Caco-2 (cell line): ENCODE data around the gene ABI2. TPM values are rescaled to one million over a fixed set of nuclear protein-coding genes. Genes with fewer than 3 reads are reported as not detected.

Experiments used
- Bru-seq: library from RNA; stranded (reverse); fragments of 400-500 nt; gene quantifications from one replicate; lab custom pipeline; 2021; lab: Mats Ljungman, UMichigan
- BruChase-seq, 2 experiments: library from RNA; stranded (reverse); fragments of 400-500 nt; gene quantifications; one replicate each; lab custom pipeline; 2021; lab: Mats Ljungman, UMichigan
- BruUV-seq: library from RNA; stranded (reverse); fragments of 400-500 nt; replicated peaks from 2 replicates; lab custom pipeline; 2021; lab: Mats Ljungman, UMichigan
- CTCF ChIA-PET: fragments of 300-600 bp; sonication (Branson Sonifier 250); formaldehyde crosslinking; loops from one replicate; lab custom pipeline; 2022; ENCODE audit warnings: antibody characterized with exemption; lab: Charles Lee
- POLR2A ChIA-PET: fragments of 300-600 bp; sonication (Branson Sonifier 250); formaldehyde crosslinking; loops from one replicate; lab custom pipeline; 2022; ENCODE audit warnings: antibody characterized with exemption; lab: Charles Lee
- DNase-seq, 2 experiments: peaks; one replicate each; pipeline versions ENCODE4 v3.0.0 to v3.0.0-alpha.2; 2020 to 2022
- H3K27me3 ChIP-seq: replicated peaks from 2 replicates; pipeline ENCODE4 v1.6.0; 2011; ENCODE audit warnings: low read length; ENCODE audit not compliant: control insufficient read depth, insufficient read depth
- H3K36me3 ChIP-seq: 2 replicates; pipeline ENCODE4 v1.5.1; 2011; ENCODE audit warnings: low read length; ENCODE audit not compliant: control insufficient read depth, insufficient read depth
- H3K4me1 ChIP-seq: fragments of 250-450 bp; sonication (Bioruptor Pico); 2 replicates; pipeline ENCODE4 v1.5.1; 2020; ENCODE audit warnings: mild to moderate bottlenecking
- H3K4me3 ChIP-seq: 2 replicates; pipeline ENCODE4 v1.5.1; 2011; ENCODE audit warnings: low read depth, mild to moderate bottlenecking, control low read depth, low read length
- H3K9me3 ChIP-seq: fragments of 250-450 bp; sonication (Bioruptor Pico); 2 replicates; pipeline ENCODE4 v1.5.1; 2020; ENCODE audit warnings: mild to moderate bottlenecking, moderate library complexity
- H3K27ac Mint-ChIP-seq: one replicate; pipeline ENCODE4 v1.8.0; 2022; ENCODE audit warnings: mixed read lengths; ENCODE audit not compliant: unreplicated experiment
- H3K27me3 Mint-ChIP-seq: one replicate; pipeline ENCODE4 v1.8.0; 2022; ENCODE audit warnings: mixed read lengths; ENCODE audit not compliant: insufficient read depth, unreplicated experiment
- H3K36me3 Mint-ChIP-seq: one replicate; pipeline ENCODE4 v1.8.0; 2022; ENCODE audit warnings: mild to moderate bottlenecking, mixed read lengths; ENCODE audit not compliant: insufficient read depth, unreplicated experiment
- H3K4me1 Mint-ChIP-seq: one replicate; pipeline ENCODE4 v1.8.0; 2022; ENCODE audit warnings: low read depth, mixed read lengths; ENCODE audit not compliant: unreplicated experiment
- H3K4me3 Mint-ChIP-seq: one replicate; pipeline ENCODE4 v1.8.0; 2022; ENCODE audit warnings: mild to moderate bottlenecking, moderate library complexity, mixed read lengths; ENCODE audit not compliant: unreplicated experiment
- H3K9me3 Mint-ChIP-seq: one replicate; pipeline ENCODE4 v1.8.0; 2022; ENCODE audit warnings: mixed read lengths; ENCODE audit not compliant: unreplicated experiment
- intact Hi-C: fragments of 100-400 bp; cut with micrococcal nuclease; formaldehyde crosslinking; loops from one replicate; pipeline ENCODE4 v1.10.0; 2022; ENCODE audit not compliant: unreplicated experiment
- long read RNA-seq: library from polyadenylated mRNA; stranded (forward); transcript quantifications from one replicate; pipeline ENCODE4 v2.0.0, GENCODE V29; 2022
- total RNA-seq: library from RNA; stranded (reverse); gene quantifications from 2 replicates; pipeline ENCODE4 v1.2.3, GENCODE V29; 2022
- TF ChIP-seq, protein P1 (sequence below), 2 experiments: fragments of 200-600 bp in 1 of 2; IDR thresholded peaks; 1 replicate in 1 of 2; 2 replicates in 1 of 2; pipeline versions ENCODE4 v1.5.1 to v1.8.0; 2011 to 2022; ENCODE audit warnings: antibody characterized with exemption in 1 of 2, control low read depth in 1 of 2, inconsistent platforms in 1 of 2, low read depth in 1 of 2, low read length in 1 of 2, mild to moderate bottlenecking in 1 of 2, moderate library complexity in 1 of 2; ENCODE audit not compliant: insufficient read depth in 1 of 2, severe bottlenecking in 1 of 2, unreplicated experiment in 1 of 2

ABI2 gene
- total RNA-seq (58.6 and 60.0 TPM in 2 replicates), Bru-seq, nascent RNA (percentile 81 among the genes with signal in this experiment), BruChase-seq, experiment 1, labeled RNA remaining after a 2-hour chase (percentile 81 among the genes with signal in this experiment), BruChase-seq, experiment 2, labeled RNA remaining after a 6-hour chase (percentile 83 among the genes with signal in this experiment)
- long read RNA-seq, full-length matches to known transcripts, result 12 of 90 reads
- long read RNA-seq, partial matches to known transcripts, result 2 of 90 reads
- long read RNA-seq, other reads (novel, unspliced or antisense), result 76 of 90 reads

DNA sequence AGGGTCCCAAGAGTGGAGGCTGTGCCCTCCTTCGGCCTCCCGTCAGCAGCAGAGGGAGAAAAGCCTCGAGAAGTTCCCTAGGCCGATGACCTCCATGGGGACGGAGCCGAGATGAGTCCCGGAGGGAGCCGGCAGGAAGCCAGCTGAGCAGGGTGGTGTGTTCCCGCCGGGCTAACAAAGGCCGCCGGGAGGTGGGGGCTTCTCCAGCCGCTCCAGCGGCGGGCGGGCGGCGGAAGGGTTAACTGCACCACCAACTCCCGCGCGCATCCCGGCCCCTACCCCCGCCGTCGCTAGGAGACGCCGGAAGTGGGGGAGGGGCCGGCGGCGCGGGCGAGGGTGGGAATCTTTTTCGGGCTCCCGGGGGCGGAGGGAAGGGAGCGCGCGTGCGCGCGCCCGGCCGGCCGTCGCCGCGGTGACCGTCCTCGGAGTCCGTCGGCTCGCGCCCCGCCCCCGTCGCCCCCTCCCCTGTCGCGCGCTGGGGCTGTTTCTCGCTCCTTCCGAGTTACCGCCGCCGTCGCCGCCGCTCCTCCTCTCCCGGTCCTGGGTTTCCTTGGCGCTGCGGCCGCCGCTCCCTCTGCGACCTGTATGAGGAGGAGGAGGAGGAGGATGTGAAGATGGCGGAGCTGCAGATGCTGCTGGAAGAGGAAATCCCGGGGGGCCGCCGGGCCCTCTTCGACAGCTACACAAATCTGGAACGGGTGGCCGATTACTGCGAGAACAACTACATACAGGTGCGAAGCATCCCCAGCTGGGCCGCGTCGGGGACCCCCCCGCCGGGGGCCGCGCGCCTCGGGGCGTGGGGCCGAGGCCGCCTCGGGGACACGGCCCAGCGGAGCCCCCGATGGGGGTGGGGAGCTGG lies at the start of gene ABI2:
Gene ABI2, plus strand, starts transcription at position 494 of the 859 bp plus-strand sequence. Its CDS starts 121 bp downstream, at position 615.
- ChIA-PET CTCF (interaction anchor here (0.7 kb wide), 1 partner anchor 533 kb away, joined by 3 read pairs; no protein-coding TSS in a partner anchor), POLR2A (no interaction called here)
- Histone ChIP-seq H3K4me3 (peak within 1 kb of the TSS; percentile 91), H3K4me1 (peaks cover 6% of the 10 kb centered on the region; the same call in 1 of the 2 replicates), H3K9me3 (no peaks in the 10 kb centered on the region), H3K36me3 (no peaks in the 10 kb centered on the region), H3K27me3 (no peaks in the 10 kb centered on the region)
- peak within 1 kb of the TSS; percentile 76 for H3K4me3 Mint-ChIP-seq
- H3K27me3 Mint-ChIP-seq, result no peaks in the 10 kb centered on the region
- H3K27ac Mint-ChIP-seq, result peak within 1 kb of the TSS; percentile 84
- H3K36me3 Mint-ChIP-seq, result peaks cover 11% of the 10 kb centered on the region
- no peaks in the 10 kb centered on the region for H3K9me3 Mint-ChIP-seq
- intact Hi-C loops, result loop anchor here (2.0 kb wide), 1 partner anchor 89 kb away; the partner anchor contains the start of gene CYP20A1
- peak; percentile 90 to 96 for DNase-seq
- peaks cover 14% of the 10 kb centered on the region for H3K4me1 Mint-ChIP-seq
- no TSS peak for BruUV-seq
- TF ChIP-seq, protein P1, sequence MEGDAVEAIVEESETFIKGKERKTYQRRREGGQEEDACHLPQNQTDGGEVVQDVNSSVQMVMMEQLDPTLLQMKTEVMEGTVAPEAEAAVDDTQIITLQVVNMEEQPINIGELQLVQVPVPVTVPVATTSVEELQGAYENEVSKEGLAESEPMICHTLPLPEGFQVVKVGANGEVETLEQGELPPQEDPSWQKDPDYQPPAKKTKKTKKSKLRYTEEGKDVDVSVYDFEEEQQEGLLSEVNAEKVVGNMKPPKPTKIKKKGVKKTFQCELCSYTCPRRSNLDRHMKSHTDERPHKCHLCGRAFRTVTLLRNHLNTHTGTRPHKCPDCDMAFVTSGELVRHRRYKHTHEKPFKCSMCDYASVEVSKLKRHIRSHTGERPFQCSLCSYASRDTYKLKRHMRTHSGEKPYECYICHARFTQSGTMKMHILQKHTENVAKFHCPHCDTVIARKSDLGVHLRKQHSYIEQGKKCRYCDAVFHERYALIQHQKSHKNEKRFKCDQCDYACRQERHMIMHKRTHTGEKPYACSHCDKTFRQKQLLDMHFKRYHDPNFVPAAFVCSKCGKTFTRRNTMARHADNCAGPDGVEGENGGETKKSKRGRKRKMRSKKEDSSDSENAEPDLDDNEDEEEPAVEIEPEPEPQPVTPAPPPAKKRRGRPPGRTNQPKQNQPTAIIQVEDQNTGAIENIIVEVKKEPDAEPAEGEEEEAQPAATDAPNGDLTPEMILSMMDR (IDR thresholded peaks at IDR 0.05; ENCODE audit: insufficient read depth in 1 of 2, low read depth in 1 of 2, low read length in 1 of 2, severe bottlenecking in 1 of 2, unreplicated experiment in 1 of 2), result no peak

DNA sequence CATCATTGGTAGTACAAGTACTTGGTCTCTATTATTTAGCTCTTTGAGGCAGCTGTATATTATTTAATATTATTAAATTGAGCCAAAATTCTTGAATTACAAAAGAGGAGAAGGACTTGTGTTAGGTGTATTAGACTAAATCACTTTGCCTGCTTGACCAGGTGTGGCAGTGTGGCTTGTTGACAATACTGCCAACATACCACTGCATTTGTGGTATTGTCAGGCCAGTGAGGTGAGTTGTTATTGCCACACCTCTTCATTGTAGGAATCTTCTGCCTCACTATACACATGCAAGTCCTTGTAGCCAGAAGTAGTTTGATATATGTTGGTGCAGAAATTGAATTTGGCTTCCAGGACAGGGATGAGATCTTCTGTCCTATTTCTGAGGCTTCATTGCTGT lies 48.9 kb upstream of the ABI2 start:
- Histone ChIP-seq H3K27me3 (no peaks in the 10 kb centered on the region), H3K4me3 (no peak overlapping the region), H3K9me3 (no peaks in the 10 kb centered on the region), H3K36me3 (peaks cover 1% of the 10 kb centered on the region; the same call in 1 of the 2 replicates), H3K4me1 (no peaks in the 10 kb centered on the region)
- CTCF ChIA-PET, result no interaction called here
- TF ChIP-seq, protein P1 (IDR thresholded peaks at IDR 0.05; ENCODE audit: insufficient read depth in 1 of 2, low read depth in 1 of 2, low read length in 1 of 2, severe bottlenecking in 1 of 2, unreplicated experiment in 1 of 2), result no peak
- Mint-ChIP-seq H3K9me3 (no peaks in the 10 kb centered on the region), H3K36me3 (peaks cover 42% of the 10 kb centered on the region), H3K4me1 (no peaks in the 10 kb centered on the region), H3K27me3 (no peaks in the 10 kb centered on the region), H3K4me3 (no peak overlapping the region), H3K27ac (no peak overlapping the region)
- intact Hi-C loops, result no loop called here
- no TSS peak for BruUV-seq
- no peak for DNase-seq
- POLR2A ChIA-PET, result no interaction called here

GRCh38 chr2:203280428-203281064 lies 47.6 kb upstream of the ABI2 start:
- Mint-ChIP-seq H3K4me1 (no peaks in the 10 kb centered on the region), H3K27ac (no peak overlapping the region), H3K27me3 (no peaks in the 10 kb centered on the region), H3K9me3 (no peaks in the 10 kb centered on the region), H3K36me3 (peaks cover 47% of the 10 kb centered on the region), H3K4me3 (no peak overlapping the region)
- DNase-seq, result no peak
- no peaks in the 10 kb centered on the region for H3K4me1 ChIP-seq
- POLR2A ChIA-PET, result no interaction called here
- intact Hi-C loops, result no loop called here
- no peaks in the 10 kb centered on the region for H3K9me3 ChIP-seq
- no peak overlapping the region for H3K4me3 ChIP-seq
- H3K36me3 ChIP-seq, result peaks cover 1% of the 10 kb centered on the region
- CTCF ChIA-PET, result no interaction called here
- BruUV-seq, result no TSS peak
- TF ChIP-seq, protein P1 (IDR thresholded peaks at IDR 0.05; ENCODE audit: insufficient read depth in 1 of 2, low read depth in 1 of 2, low read length in 1 of 2, severe bottlenecking in 1 of 2, unreplicated experiment in 1 of 2), result no peak
- no peaks in the 10 kb centered on the region for H3K27me3 ChIP-seq
